Astrocyte (in vitro differentiated cells and primary cell): ENCODE measurements around the gene GTF2F2. TPM values are rescaled to one million over a fixed set of nuclear protein-coding genes. Genes with fewer than 3 reads are reported as not detected.

Source experiments
- DNase-seq: peaks from one replicate; pipeline ENCODE4 v3.0.0-alpha.2; 2010; ENCODE audit warnings: low read depth
- FAIRE-seq: peaks from 2 replicates; lab custom pipeline; 2011; peaks lifted over from hg19 to GRCh38; lab: Jason Lieb, UNC
- H2AFZ ChIP-seq: 2 replicates; pipeline ENCODE4 v1.6.0; 2012; ENCODE audit warnings: low read depth, low read length, inconsistent platforms
- H3K27ac ChIP-seq: 2 replicates; pipeline ENCODE4 v1.5.1; 2011; ENCODE audit warnings: low read depth, low read length, inconsistent platforms
- H3K27me3 ChIP-seq: 2 replicates; pipeline ENCODE4 v1.6.0; 2011; ENCODE audit warnings: low read length, inconsistent platforms; ENCODE audit not compliant: insufficient read depth
- H3K36me3 ChIP-seq: 2 replicates; pipeline ENCODE4 v1.5.1; 2011; ENCODE audit warnings: low read length, inconsistent platforms; ENCODE audit not compliant: insufficient read depth
- H3K4me1 ChIP-seq: 2 replicates; pipeline ENCODE4 v1.5.1; 2011; ENCODE audit warnings: low read length, inconsistent platforms; ENCODE audit not compliant: insufficient read depth
- H3K4me2 ChIP-seq: 2 replicates; pipeline ENCODE4 v1.6.0; 2012; ENCODE audit warnings: low read length, inconsistent platforms
- H3K4me3 ChIP-seq: 2 replicates; pipeline ENCODE4 v1.5.1; 2011; ENCODE audit warnings: low read depth, mild to moderate bottlenecking, low read length, inconsistent platforms; ENCODE audit not compliant: insufficient read depth
- H3K79me2 ChIP-seq: 2 replicates; pipeline ENCODE4 v1.6.0; 2012; ENCODE audit warnings: mild to moderate bottlenecking, low read length, inconsistent platforms; ENCODE audit not compliant: insufficient read depth
- H3K9ac ChIP-seq: 2 replicates; pipeline ENCODE4 v1.6.0; 2012; ENCODE audit warnings: mild to moderate bottlenecking, low read length, inconsistent platforms
- H3K9me3 ChIP-seq: 2 replicates; pipeline ENCODE4 v1.5.1; 2012; ENCODE audit warnings: low read depth, mild to moderate bottlenecking, low read length, inconsistent platforms; ENCODE audit not compliant: insufficient read depth
- H4K20me1 ChIP-seq: 2 replicates; pipeline ENCODE4 v1.6.0; 2012; ENCODE audit warnings: low read length, inconsistent platforms; ENCODE audit not compliant: insufficient read depth
- H3K27ac Mint-ChIP-seq: one replicate; pipeline ENCODE4 v1.8.0; 2021; ENCODE audit warnings: mild to moderate bottlenecking, mixed read lengths; ENCODE audit not compliant: unreplicated experiment
- H3K27me3 Mint-ChIP-seq: one replicate; pipeline ENCODE4 v1.8.0; 2021; ENCODE audit warnings: low read depth, mixed read lengths; ENCODE audit not compliant: unreplicated experiment
- H3K36me3 Mint-ChIP-seq: one replicate; pipeline ENCODE4 v1.8.0; 2021; ENCODE audit warnings: low read depth, mixed read lengths; ENCODE audit not compliant: unreplicated experiment
- H3K4me1 Mint-ChIP-seq: one replicate; pipeline ENCODE4 v1.8.0; 2021; ENCODE audit warnings: low read depth, mixed read lengths; ENCODE audit not compliant: unreplicated experiment
- H3K4me3 Mint-ChIP-seq: one replicate; pipeline ENCODE4 v1.8.0; 2021; ENCODE audit warnings: mild to moderate bottlenecking, moderate library complexity, mixed read lengths; ENCODE audit not compliant: unreplicated experiment
- H3K9me3 Mint-ChIP-seq: one replicate; pipeline ENCODE4 v1.8.0; 2021; ENCODE audit warnings: mild to moderate bottlenecking, mixed read lengths; ENCODE audit not compliant: unreplicated experiment
- CTCF ChIP-seq: IDR thresholded peaks from 2 replicates; pipeline ENCODE4 v1.5.1; 2011; ENCODE audit warnings: low read depth, mild to moderate bottlenecking, inconsistent platforms, low read length, moderate library complexity; ENCODE audit not compliant: insufficient read depth
- EZH2 ChIP-seq: IDR thresholded peaks from 2 replicates; pipeline ENCODE4 v1.6.1; 2012; ENCODE audit warnings: mild to moderate bottlenecking, low read length, inconsistent platforms; ENCODE audit not compliant: insufficient read depth
- total RNA-seq: library from RNA; stranded (reverse); gene quantifications from 2 replicates; pipeline ENCODE4 v1.2.1, GENCODE V29; 2021

GTF2F2 gene
- total RNA-seq, 1 donor from 2014 or later, result 27.8 TPM

- H3K9me3 Mint-ChIP-seq, result peaks cover 2% of the 10 kb centered on the region
Observed at GRCh38 chr13:45282994-45283393, 162.7 kb downstream of the GTF2F2 start.

GRCh38 chr13:45289936-45290563 is 169.7 kb downstream of the GTF2F2 start:
- Histone ChIP-seq H3K4me3 (no peak overlapping the region), H3K4me2 (no peak overlapping the region), H3K4me1 (no peaks in the 10 kb centered on the region), H2AFZ (no peak overlapping the region), H3K9me3 (no peaks in the 10 kb centered on the region), H3K27me3 (no peaks in the 10 kb centered on the region), H3K36me3 (peaks cover 7% of the 10 kb centered on the region), H3K79me2 (no peaks in the 10 kb centered on the region), H3K27ac (no peak overlapping the region), H3K9ac (no peak overlapping the region), H4K20me1 (no peaks in the 10 kb centered on the region)
- Mint-ChIP-seq H3K4me1 (no peaks in the 10 kb centered on the region), H3K9me3 (peaks cover 2% of the 10 kb centered on the region), H3K36me3 (peaks cover 4% of the 10 kb centered on the region), H3K4me3 (no peak overlapping the region), H3K27ac (no peak overlapping the region), H3K27me3 (no peaks in the 10 kb centered on the region)
- DNase-seq (no peak), FAIRE-seq (no peak)
- TF ChIP-seq CTCF (no peak), EZH2 (no peak)

More at GRCh38 chr13:45282994-45283393, 162.7 kb downstream of the GTF2F2 start:
- Histone ChIP-seq H3K79me2 (peaks cover 3% of the 10 kb centered on the region), H3K4me3 (no peak overlapping the region), H4K20me1 (no peaks in the 10 kb centered on the region), H3K9me3 (no peaks in the 10 kb centered on the region), H3K36me3 (peaks cover 15% of the 10 kb centered on the region), H3K9ac (no peak overlapping the region), H3K27me3 (no peaks in the 10 kb centered on the region), H2AFZ (no peak overlapping the region), H3K4me2 (no peak overlapping the region), H3K4me1 (no peaks in the 10 kb centered on the region), H3K27ac (no peak overlapping the region)
- H3K27ac Mint-ChIP-seq, result no peak overlapping the region
- H3K27me3 Mint-ChIP-seq, result no peaks in the 10 kb centered on the region
- H3K36me3 Mint-ChIP-seq, result peaks cover 4% of the 10 kb centered on the region
- H3K4me3 Mint-ChIP-seq, result no peak overlapping the region
- TF ChIP-seq CTCF (no peak), EZH2 (no peak)
- no peak for FAIRE-seq
- DNase-seq, result no peak
- peaks cover 13% of the 10 kb centered on the region for H3K4me1 Mint-ChIP-seq

- DNase-seq, result peak; percentile 26
- Histone ChIP-seq H3K4me1 (no peaks in the 10 kb centered on the region), H3K4me3 (no peak overlapping the region), H3K36me3 (peaks cover 6% of the 10 kb centered on the region), H3K9me3 (no peaks in the 10 kb centered on the region), H4K20me1 (no peaks in the 10 kb centered on the region), H3K4me2 (no peak overlapping the region), H3K79me2 (no peaks in the 10 kb centered on the region), H3K27ac (no peak overlapping the region), H3K9ac (no peak overlapping the region), H3K27me3 (no peaks in the 10 kb centered on the region), H2AFZ (no peak overlapping the region)
- peaks cover 4% of the 10 kb centered on the region for H3K36me3 Mint-ChIP-seq
- FAIRE-seq, result no peak
- no peak for TF ChIP-seq EZH2
- TF ChIP-seq CTCF, result no peak
- H3K9me3 Mint-ChIP-seq, result peaks cover 2% of the 10 kb centered on the region
- H3K27me3 Mint-ChIP-seq, result no peaks in the 10 kb centered on the region
- no peaks in the 10 kb centered on the region for H3K4me1 Mint-ChIP-seq
- H3K27ac Mint-ChIP-seq, result no peak overlapping the region
- H3K4me3 Mint-ChIP-seq, result no peak overlapping the region
Observed at GRCh38 chr13:45292176-45292575, 171.9 kb downstream of the GTF2F2 start.
